Hematopoietic multipotent progenitor cell treated with erythropoietin and hydrocortisone succinate and interleukin-3 and kit ligand, for 6 days (in vitro differentiated cells): ENCODE results near the gene EHMT1.
A peak's percentile ranks its signal among the peaks of the same experiment; 100 is the strongest.
"Not testable (repeated sequence)": the region's sequence is repeated elsewhere in the genome, so short reads cannot be mapped to it uniquely, and the experiment has no call there.

Experiments used
- DNase-seq: peaks from one replicate; pipeline ENCODE4 v3.0.0-alpha.2; 2015

The EHMT1 gene

DNA sequence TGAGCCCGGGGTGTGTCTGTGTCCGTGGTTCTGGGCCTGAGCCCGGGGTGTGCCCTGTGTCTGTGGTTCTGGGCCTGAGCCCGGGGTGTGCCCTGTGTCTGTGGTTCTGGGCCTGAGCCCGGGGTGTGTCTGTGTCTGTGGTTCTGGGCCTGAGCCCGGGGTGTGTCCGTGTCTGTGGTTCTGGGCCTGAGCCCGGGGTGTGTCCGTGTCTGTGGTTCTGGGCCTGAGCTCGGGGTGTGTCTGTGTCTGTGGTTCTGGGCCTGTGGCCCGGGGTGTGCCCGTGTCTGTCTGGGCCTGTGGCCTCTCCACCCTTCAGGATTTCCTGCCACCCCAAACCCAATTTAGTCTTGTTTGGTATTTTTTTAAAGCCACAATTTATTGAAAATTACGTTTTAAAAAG, 104.6 kb downstream of the EHMT1 start:
- DNase-seq, result not testable (repeated sequence)

DNA sequence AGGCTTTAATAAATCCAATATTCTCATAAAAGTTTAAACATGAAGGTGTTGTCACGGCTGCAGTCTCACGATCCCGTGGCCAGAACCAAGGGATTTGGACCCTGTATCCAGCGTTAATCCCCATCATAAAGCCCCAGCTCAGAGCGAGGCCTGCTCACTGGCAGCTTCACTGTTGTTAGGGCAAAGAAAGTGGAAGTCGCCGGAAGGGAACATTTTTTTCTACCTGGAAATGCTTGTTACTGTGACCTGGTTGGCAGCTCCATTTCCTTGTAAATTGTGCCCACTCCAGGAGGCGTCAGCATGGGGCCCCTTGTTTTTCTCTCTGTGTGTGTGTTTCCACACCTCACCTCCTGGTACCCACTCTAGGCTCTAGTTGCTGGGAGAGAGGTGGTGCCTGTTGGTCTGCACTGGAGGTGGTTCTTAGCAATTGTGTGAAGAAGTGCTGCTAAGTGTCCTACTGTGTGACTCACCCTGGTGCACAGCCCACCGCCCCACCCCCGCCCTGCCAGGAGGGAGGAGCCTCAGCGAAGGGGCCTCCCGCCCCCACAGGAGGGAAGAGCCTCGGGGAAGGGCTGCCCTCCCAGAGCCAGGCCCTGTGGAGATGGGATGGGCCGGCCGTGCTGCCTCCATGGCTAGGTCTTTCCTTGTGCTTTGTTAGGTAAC, 105.1 kb downstream of the EHMT1 start:
- no peak for DNase-seq

DNA sequence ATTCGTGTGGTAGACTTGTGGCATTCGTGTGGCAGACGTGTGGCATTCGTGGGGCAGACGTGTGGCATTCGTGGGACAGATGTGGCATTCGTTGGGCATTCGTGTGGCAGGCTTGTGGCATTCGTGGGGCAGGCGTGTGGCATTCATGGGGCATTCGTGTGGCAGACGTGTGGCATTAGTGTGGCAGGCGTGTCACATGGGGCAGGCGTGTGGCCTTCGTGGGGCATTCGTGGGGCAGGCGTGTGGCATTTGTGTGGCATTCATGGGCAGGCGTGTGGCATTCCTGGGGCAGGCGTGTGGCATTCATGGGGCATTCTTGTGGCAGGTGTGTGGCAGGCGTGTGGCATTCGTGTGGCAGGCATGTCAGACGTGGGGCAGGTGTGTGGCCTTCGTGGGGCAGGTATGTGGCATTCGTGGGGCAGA, 106.0 kb downstream of the EHMT1 start:
- DNase-seq, result no peak

DNA sequence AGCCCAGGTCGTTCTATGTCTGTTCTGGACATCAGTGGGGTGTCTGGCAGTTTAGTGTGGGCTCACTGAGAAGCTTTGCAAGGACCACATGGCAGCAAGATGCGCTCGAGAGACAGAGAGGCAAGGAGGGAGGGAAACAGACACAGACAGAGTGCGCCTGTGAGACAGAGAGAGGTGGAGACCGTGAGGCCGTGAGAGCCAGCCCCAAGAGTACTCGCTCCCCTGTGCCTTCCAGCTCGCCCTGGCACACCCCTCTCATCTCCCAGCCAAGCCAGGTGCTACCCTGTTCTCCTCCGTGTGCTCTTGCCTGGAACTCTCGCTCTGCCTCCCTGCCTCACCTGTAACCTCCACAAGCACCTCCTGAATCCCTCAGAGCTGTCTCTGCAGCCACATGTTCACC, 106.8 kb downstream of the EHMT1 start:
- DNase-seq, result no peak

DNA sequence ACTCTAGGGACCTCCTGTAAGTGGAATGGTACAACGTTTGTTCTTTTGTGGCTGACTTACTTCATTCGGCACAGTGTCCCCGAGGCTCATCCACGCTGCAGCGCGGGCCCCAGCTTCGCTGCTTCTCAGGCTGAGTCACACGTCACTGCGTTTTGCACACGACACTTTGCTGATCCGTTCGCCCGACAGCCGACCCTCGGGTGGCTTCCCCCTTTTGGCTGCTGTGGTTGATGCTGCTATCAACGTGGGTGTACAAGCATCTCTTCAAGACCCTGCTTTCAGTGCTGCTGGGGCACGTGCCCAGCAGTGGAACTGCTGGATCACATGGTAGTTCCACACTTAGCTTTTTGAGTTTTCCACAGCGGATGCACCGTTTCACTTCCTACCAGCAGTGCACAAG, 107.5 kb downstream of the EHMT1 start:
- not testable (repeated sequence) for DNase-seq

DNA sequence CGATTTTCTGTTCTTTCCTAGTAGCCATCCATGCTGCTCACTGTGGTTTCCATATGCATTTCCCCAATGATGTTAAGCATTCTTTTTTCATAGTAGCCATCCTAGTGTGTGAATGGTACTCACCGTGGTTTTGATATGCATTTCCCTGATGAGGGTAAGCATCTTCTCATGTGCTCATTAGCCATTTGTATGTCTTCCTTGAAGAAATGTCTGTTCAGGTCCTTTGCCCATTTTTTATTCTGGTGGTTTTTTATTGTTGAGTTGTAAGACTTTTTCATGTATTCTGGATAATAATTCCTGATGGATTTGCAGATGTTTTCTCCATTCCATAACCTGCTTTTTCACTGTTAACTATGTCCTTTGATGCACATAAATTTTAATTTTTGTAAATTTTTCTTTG, 108.0 kb downstream of the EHMT1 start:
- no peak for DNase-seq

DNA sequence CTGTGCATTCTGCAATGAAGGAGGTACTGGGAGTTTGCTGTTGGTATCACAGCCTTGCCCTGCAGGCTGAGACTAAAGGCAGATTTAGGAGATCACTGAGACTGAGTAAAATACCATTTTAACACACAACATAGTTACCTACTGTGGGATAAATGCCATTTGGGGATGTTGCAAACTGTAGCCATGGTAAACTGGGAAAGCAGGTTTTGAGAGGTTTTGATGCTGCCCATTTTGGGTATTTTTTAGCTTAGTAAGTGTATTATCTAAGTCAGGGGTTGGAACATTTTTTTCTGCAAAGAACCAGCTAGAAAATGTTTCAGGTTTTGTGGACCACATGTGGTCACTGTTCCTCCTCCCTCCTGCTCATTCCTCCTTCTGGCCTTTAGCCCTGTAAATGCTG, 108.9 kb downstream of the EHMT1 start:
- DNase-seq, result no peak

DNA sequence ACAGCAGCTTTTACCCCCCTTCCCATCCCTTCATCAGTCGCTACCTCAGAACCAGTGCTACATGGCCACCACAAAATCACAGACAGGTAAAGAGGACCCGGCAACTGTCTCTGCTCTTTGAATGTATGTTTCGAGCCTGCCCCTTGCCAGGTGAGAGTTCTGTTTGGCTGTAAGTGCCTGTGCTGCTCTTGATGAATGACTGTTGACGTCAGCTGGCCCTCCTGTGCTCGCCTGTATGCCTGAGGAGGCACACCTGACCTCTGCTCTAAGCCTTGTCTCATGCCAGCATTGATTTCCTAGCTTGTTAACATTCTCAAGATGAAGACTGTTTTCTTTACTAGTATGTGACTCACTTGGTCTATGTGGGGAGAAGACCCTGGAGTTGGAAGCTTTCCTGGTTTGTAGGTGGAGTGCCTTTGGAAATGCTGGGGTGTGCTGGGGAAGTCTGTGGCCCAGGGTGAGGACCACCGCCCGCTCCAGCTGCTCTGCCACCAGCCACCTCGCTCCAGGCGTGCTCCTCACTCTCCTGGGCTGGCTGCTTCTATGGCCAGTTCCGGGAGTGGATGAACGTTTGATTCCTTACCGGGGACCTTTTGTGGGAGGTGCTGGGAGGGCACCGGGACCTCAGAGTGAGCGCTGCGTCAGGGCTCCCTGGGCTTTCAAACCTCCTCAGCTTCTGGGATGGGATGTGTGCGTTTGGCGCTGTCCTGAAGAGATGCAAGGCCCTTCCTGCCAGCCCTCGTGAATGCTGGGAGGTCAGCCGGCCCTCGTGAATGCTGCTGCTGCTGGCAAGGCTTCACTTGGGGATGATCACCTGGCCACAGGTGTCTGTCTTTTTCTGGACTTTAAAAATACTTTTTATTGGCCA, 109.9 kb downstream of the EHMT1 start:
- DNase-seq, result no peak

DNA sequence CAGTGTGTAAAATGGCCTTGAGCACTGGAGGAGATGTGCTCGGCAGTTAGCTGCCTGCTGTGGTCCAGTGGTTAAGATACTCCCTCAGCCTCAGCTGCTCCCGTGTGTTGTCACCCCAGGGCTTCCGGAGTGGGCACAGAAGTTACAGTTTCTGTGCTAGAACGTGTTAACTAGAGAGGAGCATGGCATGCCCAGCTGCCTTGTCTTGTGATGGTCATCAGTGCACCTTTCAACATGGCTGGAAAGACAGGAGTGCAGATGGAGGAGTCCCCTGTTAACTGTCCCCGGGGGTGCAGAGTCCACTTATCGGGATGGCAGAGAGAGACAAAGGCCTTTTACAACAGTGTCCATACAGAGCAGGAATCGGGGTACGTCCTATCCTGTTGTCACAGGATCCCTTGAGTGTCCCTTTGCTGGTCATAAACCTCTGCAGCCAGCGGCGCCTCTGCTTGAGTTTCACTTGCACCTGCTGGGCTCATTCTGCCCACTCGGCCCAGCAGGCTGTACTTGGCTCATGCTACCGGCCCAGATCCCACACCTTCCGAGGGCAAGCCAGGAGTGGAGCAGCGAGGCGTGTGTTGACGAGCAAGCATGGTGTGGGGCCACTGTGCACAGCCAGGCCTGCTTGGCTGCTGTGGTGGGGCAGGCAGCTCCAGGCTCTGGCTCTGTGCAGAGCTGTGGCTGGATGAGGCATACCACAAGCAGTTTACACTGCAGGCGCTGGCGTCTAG, 112.6 kb downstream of the EHMT1 start:
- DNase-seq, result no peak

DNA sequence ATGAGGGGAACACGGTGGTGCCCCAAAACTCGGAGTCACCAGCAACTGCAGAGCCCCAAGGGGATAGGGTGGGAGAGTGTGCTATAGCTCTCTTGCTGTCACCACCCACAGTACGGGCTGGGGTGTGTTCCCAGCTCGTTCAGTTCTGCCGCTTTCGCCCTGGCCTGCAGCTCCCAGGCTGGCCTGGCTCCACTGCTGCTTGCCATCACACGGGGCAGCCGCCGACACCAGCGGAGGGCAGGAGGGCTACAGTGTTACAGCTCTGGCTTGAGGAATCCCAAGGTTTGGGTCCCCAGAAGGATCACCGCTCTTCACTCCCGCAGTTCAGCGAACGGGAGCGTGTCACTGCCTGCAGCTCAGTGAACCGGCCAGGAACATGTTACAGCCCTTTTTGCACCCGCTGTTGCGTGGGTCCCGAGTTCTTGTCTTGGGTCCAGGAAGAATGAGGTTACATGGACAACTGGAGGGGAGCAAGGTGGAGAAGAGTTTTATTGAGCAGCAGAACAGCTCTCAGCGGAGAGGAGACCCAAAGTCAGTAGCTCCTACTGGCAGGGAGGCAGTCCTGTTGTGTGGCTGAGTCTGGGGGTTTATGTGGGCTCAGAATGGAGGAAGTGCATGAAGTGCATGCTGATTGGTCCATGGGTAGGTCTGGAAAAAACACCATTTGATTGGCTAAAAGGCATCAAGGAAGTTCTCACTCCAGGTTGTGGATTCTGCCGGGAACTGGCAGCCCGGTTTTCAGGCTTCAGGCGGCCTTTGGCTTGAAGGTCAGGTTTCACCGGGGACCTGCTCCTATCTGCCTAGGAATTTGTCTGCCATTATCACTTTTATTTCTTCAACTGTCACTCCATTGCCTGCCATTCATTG, 113.4 kb downstream of the EHMT1 start:
- DNase-seq, result no peak

DNA sequence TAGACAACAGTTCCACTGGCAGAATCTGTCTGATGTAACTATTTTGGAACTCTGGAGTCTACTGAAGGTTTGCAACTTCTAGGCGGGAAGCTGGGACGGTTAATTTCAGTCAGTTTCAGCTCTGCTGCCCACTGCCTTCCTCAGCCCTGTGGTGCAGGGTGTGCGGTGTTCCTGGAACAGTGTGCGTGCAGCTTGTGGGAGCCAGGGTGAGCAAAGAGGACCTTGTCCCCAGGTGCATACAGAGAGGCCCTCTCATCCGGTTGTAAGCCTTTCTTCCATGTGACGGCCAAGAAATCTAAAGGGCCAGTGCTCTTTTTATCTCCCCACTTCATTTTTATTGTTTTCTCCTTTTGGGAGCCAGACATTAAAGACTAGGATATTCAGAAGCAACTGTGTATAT, 114.6 kb downstream of the EHMT1 start:
- no peak for DNase-seq

DNA sequence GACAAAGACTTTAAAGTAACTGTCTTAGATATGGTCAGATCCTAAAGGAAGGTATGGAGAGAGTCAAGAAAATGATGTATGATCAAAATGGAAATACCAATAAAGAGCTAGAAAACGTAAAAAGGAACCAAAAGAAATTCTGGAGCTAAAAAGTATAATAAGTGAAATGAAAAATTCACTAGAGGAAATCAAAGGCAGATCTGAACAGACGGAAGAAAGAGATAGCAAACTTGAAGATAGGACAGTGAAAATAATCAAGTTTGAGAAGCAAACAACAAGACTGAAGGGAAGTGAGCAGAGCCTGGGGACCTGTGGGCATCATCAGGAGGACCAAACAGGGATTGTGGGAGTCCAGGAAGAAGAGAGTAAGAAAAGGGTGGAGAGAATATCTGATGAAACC, 115.4 kb downstream of the EHMT1 start:
- DNase-seq, result no peak

DNA sequence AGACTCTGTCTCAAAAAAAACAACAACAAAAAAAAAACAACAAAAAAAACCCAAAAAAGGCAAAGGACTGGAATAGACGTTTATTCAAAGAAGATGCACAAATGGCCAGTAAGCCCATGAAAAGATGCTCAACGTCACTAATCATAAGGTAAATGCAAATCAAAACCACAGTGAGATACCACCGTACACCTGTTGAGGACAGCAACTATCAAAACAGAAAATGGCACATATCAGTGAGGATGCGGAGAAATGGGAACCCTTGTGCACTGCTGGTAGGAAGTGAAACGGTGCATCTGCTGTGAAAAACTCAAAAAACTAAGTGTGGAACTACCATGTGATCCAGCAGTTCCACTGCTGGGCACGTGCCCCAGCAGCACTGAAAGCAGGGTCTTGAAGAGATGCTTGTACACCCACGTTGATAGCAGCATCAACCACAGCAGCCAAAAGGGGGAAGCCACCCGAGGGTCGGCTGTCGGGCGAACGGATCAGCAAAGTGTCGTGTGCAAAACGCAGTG, 119.4 kb downstream of the EHMT1 start:
- DNase-seq, result not testable (repeated sequence)

DNA sequence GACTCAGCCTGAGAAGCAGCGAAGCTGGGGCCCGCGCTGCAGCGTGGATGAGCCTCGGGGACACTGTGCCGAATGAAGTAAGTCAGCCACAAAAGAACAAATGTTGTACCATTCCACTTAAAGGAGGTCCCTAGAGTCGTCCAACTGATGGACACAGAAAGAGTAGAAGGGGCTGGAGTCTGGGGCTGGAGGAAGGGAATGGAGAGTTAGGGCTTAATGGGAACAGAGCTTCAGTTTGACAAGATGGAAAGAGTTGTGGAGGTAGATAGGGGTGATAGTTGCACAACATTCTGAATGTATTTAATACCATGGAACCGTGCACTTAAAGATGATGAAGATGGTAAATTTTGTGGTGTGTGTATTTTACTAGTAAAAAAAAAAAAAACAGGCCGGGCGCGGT, 119.9 kb downstream of the EHMT1 start:
- DNase-seq, result no peak

DNA sequence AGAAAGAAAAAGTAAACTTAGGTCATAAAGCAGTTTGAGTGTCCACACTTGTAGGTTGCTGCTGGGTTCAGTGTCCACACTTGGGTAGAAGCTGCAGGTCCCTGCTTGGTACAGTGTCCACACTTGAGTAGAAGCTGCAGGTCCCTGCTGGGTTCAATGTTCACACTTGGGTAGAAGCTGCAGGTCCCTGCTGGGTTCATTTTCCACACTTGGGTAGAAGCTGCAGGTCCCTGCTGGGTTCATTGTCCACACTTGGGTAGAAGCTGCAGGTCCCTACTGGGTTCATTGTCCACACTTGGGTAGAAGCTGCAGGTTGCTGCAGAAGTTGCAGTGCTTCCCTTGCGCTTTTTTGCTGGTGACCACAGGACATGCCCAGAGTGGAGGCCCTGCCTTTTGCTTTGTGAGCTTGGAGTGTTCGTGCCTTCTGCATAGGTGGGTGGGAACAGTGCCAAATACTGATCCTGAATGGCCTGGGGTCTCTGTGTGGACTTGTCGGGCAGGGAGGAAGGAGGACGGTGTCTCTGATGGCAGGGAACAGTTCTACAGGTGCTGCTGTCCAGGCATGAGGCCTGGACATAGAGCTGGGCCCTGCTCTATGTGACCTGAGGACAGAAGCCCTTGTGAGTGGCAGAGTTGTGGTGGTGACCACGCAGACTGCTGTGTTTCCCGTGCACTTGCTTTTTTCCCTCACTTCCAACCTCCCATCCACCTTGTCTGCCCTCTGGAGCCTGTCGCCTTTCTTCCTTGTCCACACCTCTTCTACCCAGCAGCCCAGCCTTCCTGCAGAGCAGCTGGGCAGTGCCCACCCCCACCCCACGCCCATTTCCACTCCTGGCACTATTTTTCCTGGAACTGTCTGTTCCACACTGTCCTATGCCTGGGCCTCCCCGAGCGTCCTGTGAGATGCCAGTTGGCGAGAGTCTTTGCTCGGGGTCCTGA, 120.8 kb downstream of the EHMT1 start:
- no peak for DNase-seq

DNA sequence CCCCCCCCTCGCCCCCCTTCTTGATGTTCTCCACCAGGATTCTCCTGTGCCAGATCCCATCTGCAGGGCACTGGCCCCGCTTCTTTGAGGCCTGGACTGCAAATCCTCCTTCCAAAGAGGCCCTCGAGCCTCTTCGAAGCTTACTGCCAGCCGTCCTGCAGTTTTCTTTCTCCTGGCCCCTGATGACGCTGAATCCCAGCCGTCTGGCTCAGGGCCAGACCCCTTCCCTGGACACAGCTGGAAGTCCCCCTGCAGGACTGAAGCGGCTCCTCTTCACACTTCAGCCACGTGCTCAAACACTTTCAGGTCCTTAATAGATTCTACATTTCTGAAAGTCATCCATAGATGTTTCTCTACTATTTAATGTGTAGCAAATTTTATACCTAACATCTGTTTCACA, 121.5 kb downstream of the EHMT1 start:
- no peak for DNase-seq

DNA sequence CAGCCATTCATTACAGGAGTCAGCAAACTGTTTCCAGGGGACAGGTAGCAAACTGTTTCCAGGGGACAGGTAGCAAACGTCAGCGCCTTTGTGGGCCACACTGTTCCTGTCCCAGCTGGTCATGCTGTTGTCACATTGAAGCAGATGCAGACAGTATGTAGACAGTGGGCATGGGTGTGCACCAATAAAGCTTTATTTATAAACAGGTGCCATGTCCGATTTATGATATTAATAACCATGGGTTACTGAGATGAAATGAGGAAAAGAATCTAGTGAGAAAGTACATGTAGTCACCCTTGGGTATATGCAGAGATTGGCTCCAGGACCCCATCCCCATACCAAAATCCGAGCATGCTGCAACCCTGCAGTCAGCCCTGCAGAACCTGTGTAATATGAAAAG, 122.5 kb downstream of the EHMT1 start:
- no peak for DNase-seq

DNA sequence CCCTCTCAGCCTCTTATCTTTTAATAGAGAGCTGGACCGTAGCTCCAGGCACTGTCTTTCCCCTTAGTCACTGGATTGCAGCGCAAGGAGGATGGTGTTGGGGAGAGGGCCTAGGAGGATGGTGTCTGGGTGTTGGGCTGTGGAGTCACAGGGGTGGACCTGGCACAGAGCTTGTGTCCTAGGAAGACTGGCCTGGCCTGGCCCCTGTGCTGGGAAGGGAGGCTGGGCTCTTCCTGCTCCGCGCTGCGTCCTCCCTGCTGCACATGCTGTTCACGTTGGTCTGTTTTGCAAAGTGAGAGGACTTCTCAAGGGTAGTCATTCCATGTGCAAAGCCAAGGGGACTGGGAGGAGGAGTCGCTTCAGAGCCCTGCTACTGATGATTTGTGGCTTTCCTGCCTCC, 123.9 kb downstream of the EHMT1 start:
- DNase-seq, result no peak

DNA sequence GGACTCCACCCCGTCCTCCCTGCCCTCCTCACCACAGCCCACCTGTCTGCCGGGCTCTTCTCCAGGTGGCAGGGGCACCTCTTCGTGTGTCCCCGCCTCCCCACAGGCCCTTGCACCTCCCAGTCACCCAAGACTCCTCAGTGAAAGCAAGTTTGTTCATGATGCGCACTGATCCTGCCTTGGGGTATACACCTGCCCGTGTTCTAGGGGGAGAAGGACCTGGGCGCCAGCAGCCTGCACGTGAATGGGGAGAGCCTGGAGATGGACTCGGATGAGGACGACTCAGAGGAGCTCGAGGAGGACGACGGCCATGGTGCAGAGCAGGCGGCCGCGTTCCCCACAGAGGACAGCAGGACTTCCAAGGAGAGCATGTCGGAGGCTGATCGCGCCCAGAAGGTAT, 124.9 kb downstream of the EHMT1 start:
- no peak for DNase-seq

DNA sequence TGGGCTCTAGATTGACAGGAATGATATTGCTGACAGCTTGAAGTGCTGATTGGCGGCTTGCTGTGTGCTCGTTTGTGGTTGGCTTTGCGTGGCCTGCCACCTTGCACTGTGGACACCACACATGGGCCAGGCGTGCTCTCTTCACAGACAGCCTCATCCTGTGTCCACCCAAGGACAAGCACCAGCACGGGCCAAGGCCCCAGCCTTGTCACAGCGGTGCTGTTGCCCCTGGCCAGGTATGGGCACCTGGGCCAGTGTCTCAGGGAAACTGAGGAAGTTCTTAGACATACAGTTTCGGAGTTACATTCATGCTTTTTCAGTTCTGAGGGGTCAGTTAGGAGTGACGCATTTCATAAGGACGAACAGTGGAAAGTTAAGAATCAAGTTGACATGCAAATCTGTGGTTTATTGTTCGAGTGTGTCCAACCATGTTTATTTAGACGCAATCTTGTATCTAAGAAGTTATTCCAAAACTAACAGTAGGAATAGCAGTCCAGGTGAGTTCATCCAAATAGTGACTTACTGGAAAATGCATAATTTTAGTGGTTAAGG, 125.9 kb downstream of the EHMT1 start:
- DNase-seq, result no peak

DNA sequence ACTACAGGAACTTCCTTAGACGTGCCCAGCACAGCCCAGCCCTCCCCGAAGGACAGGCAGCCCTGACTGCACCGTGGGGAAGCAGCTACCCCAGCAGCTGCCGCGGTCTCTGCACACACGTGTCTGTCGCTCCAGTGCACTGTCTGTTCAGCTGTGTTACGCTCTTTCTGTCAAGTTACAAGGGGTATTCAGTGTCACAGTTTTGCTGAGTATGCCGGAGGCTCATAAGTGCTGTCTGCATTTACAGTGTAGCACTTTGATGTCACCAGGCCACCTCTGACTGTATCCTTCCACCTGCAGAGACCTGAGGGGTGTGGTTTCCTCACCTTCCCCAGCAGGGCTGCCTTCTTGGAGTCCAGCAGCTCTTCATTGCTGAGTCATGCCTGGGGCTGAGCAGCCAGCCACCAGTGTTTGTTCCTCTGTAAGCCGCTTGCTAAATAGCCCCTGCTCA, 126.8 kb downstream of the EHMT1 start:
- DNase-seq, result peak; percentile 63
